ENCODE measurements around the gene TSSK6. TPM values are rescaled to one million over a fixed set of nuclear protein-coding genes. Genes with fewer than 3 reads are reported as not detected.
A peak's percentile ranks its signal among the peaks of the same experiment; 100 is the strongest.

The TSSK6 gene
- total and polyA plus RNA-seq, 2 donors = 1.2 to 3.0 TPM

GRCh38 chr19:19540715-19541515, 25.6 kb upstream of the TSSK6 start:
- DNase-seq (ENCODE audit: low read depth in 6 of 9, low spot score in 9 of 9) = peak in 3 of 9 donors; percentile 47 to 62 (median 56)
- no peaks in the 10 kb centered on the region for H3K36me3 ChIP-seq (ENCODE audit: control insufficient read depth in 2 of 2, insufficient read depth in 2 of 2, low read length in 1 of 2)
- H3K9me3 ChIP-seq (ENCODE audit: control insufficient read depth in 2 of 2, insufficient read depth in 1 of 2, low read length in 1 of 2) = peaks cover 3 to 40% of the 10 kb centered on the region in 2 donors
- H3K4me3 ChIP-seq (ENCODE audit: low read length in 2 of 2) = peak overlapping the region in 1 of 2 donors; percentile 10
- peaks cover 16 to 27% of the 10 kb centered on the region in 2 donors for H3K4me1 ChIP-seq (ENCODE audit: control insufficient read depth in 2 of 2, insufficient read depth in 2 of 2, low read length in 2 of 2)
- peaks cover 40 to 62% of the 10 kb centered on the region in 2 donors for H3K27me3 ChIP-seq (ENCODE audit: control insufficient read depth in 2 of 2, insufficient read depth in 1 of 2, low read length in 1 of 2)
- WGBS = 6% methylated on average over 45 of the region's 45 CpGs
- no peak overlapping the region for H3K27ac ChIP-seq (ENCODE audit: low read depth in 1 of 2, low read length in 1 of 2)

GRCh38 chr19:19540064-19540714, 24.8 kb upstream of the TSSK6 start:
- 13% methylated on average over 74 of the region's 74 CpGs for WGBS
- no peak overlapping the region for H3K27ac ChIP-seq (ENCODE audit: low read depth in 1 of 2, low read length in 1 of 2)
- no peaks in the 10 kb centered on the region for H3K36me3 ChIP-seq (ENCODE audit: control insufficient read depth in 2 of 2, insufficient read depth in 2 of 2, low read length in 1 of 2)
- H3K4me1 ChIP-seq (ENCODE audit: control insufficient read depth in 2 of 2, insufficient read depth in 2 of 2, low read length in 2 of 2) = peaks cover 16 to 27% of the 10 kb centered on the region in 2 donors
- peaks cover 3 to 34% of the 10 kb centered on the region in 2 donors for H3K9me3 ChIP-seq (ENCODE audit: control insufficient read depth in 2 of 2, insufficient read depth in 1 of 2, low read length in 1 of 2)
- peak overlapping the region in 1 of 2 donors; percentile 10 for H3K4me3 ChIP-seq (ENCODE audit: low read length in 2 of 2)
- H3K27me3 ChIP-seq (ENCODE audit: control insufficient read depth in 2 of 2, insufficient read depth in 1 of 2, low read length in 1 of 2) = peaks cover 40 to 64% of the 10 kb centered on the region in 2 donors
- peak in 8 of 9 donors; percentile 38 to 77 (median 62) for DNase-seq (ENCODE audit: low read depth in 6 of 9, low spot score in 9 of 9)

- Histone ChIP-seq H3K4me1 (ENCODE audit: control insufficient read depth in 2 of 2, insufficient read depth in 2 of 2, low read length in 2 of 2) (peaks cover 16 to 27% of the 10 kb centered on the region in 2 donors), H3K9me3 (ENCODE audit: control insufficient read depth in 2 of 2, insufficient read depth in 1 of 2, low read length in 1 of 2) (peaks cover 1 to 29% of the 10 kb centered on the region in 2 donors), H3K27me3 (ENCODE audit: control insufficient read depth in 2 of 2, insufficient read depth in 1 of 2, low read length in 1 of 2) (peaks cover 40 to 64% of the 10 kb centered on the region in 2 donors)
Observed at GRCh38 chr19:19539698-19540063, 24.3 kb upstream of the TSSK6 start.

GRCh38 chr19:19538785-19539166, 23.4 kb upstream of the TSSK6 start:
- H3K4me1 ChIP-seq (ENCODE audit: control insufficient read depth in 2 of 2, insufficient read depth in 2 of 2, low read length in 2 of 2) = peaks cover 16 to 27% of the 10 kb centered on the region in 2 donors
- H3K9me3 ChIP-seq (ENCODE audit: control insufficient read depth in 2 of 2, insufficient read depth in 1 of 2, low read length in 1 of 2) = peaks cover 1 to 20% of the 10 kb centered on the region in 2 donors
- WGBS = 43% methylated on average over 7 of the region's 7 CpGs
- no peak for DNase-seq (ENCODE audit: low read depth in 6 of 9, low spot score in 9 of 9)
- no peak overlapping the region for H3K27ac ChIP-seq (ENCODE audit: low read depth in 1 of 2, low read length in 1 of 2)
- peaks cover 40 to 64% of the 10 kb centered on the region in 2 donors for H3K27me3 ChIP-seq (ENCODE audit: control insufficient read depth in 2 of 2, insufficient read depth in 1 of 2, low read length in 1 of 2)
- H3K4me3 ChIP-seq (ENCODE audit: low read length in 2 of 2) = no peak overlapping the region
- no peaks in the 10 kb centered on the region for H3K36me3 ChIP-seq (ENCODE audit: control insufficient read depth in 2 of 2, insufficient read depth in 2 of 2, low read length in 1 of 2)

More at GRCh38 chr19:19539698-19540063, 24.3 kb upstream of the TSSK6 start:
- DNase-seq (ENCODE audit: low read depth in 6 of 9, low spot score in 9 of 9) = no peak
- H3K27ac ChIP-seq (ENCODE audit: low read depth in 1 of 2, low read length in 1 of 2) = no peak overlapping the region
- H3K36me3 ChIP-seq (ENCODE audit: control insufficient read depth in 2 of 2, insufficient read depth in 2 of 2, low read length in 1 of 2) = no peaks in the 10 kb centered on the region
- 41% methylated on average over 19 of the region's 19 CpGs for WGBS
- no peak overlapping the region for H3K4me3 ChIP-seq (ENCODE audit: low read length in 2 of 2)

- 8% methylated on average over 56 of the region's 56 CpGs for WGBS
- DNase-seq (ENCODE audit: low read depth in 6 of 9, low spot score in 9 of 9) = peak in 2 of 9 donors; percentile 46 to 47
- Histone ChIP-seq H3K27me3 (ENCODE audit: control insufficient read depth in 2 of 2, insufficient read depth in 1 of 2, low read length in 1 of 2) (peaks cover 40 to 64% of the 10 kb centered on the region in 2 donors), H3K4me3 (ENCODE audit: low read length in 2 of 2) (peak within 1 kb of the TSS in 1 of 2 donors; percentile 31), H3K27ac (ENCODE audit: low read depth in 1 of 2, low read length in 1 of 2) (no peak within 1 kb of the TSS), H3K9me3 (ENCODE audit: control insufficient read depth in 2 of 2, insufficient read depth in 1 of 2, low read length in 1 of 2) (peaks cover 0 to 19% of the 10 kb centered on the region in 2 donors), H3K4me1 (ENCODE audit: control insufficient read depth in 2 of 2, insufficient read depth in 2 of 2, low read length in 2 of 2) (peaks cover 16 to 32% of the 10 kb centered on the region in 2 donors), H3K36me3 (ENCODE audit: control insufficient read depth in 2 of 2, insufficient read depth in 2 of 2, low read length in 1 of 2) (no peaks in the 10 kb centered on the region)
Observed at GRCh38 chr19:19538061-19538784, 22.9 kb upstream of the TSSK6 start, which contains the start of gene CILP2. Gene CILP2 (plus strand): TSS chr19:19538265. CDS start chr19:19538350, 85 bp downstream.

GRCh38 chr19:19537075-19538048, 22.0 kb upstream of the TSSK6 start:
- WGBS = 55% methylated on average over 59 of the region's 59 CpGs

GRCh38 chr19:19535311-19536191, 20.2 kb upstream of the TSSK6 start:
- H3K9me3 ChIP-seq (ENCODE audit: control insufficient read depth in 2 of 2, insufficient read depth in 1 of 2, low read length in 1 of 2) = peaks cover 0 to 11% of the 10 kb centered on the region in 2 donors
- peaks cover 30 to 45% of the 10 kb centered on the region in 2 donors for H3K27me3 ChIP-seq (ENCODE audit: control insufficient read depth in 2 of 2, insufficient read depth in 1 of 2, low read length in 1 of 2)
- DNase-seq (ENCODE audit: low read depth in 6 of 9, low spot score in 9 of 9) = no peak
- H3K36me3 ChIP-seq (ENCODE audit: control insufficient read depth in 2 of 2, insufficient read depth in 2 of 2, low read length in 1 of 2) = no peaks in the 10 kb centered on the region
- no peak overlapping the region for H3K4me3 ChIP-seq (ENCODE audit: low read length in 2 of 2)
- WGBS = 97% methylated on average over 34 of the region's 34 CpGs
- H3K27ac ChIP-seq (ENCODE audit: low read depth in 1 of 2, low read length in 1 of 2) = no peak overlapping the region
- peaks cover 9 to 34% of the 10 kb centered on the region in 2 donors for H3K4me1 ChIP-seq (ENCODE audit: control insufficient read depth in 2 of 2, insufficient read depth in 2 of 2, low read length in 2 of 2)

More at GRCh38 chr19:19537075-19538048, 22.0 kb upstream of the TSSK6 start:
- DNase-seq (ENCODE audit: low read depth in 6 of 9, low spot score in 9 of 9) = no peak
- H3K9me3 ChIP-seq (ENCODE audit: control insufficient read depth in 2 of 2, insufficient read depth in 1 of 2, low read length in 1 of 2) = peaks cover 0 to 19% of the 10 kb centered on the region in 2 donors
- peaks cover 40 to 63% of the 10 kb centered on the region in 2 donors for H3K27me3 ChIP-seq (ENCODE audit: control insufficient read depth in 2 of 2, insufficient read depth in 1 of 2, low read length in 1 of 2)
- no peak overlapping the region for H3K27ac ChIP-seq (ENCODE audit: low read depth in 1 of 2, low read length in 1 of 2)
- H3K36me3 ChIP-seq (ENCODE audit: control insufficient read depth in 2 of 2, insufficient read depth in 2 of 2, low read length in 1 of 2) = no peaks in the 10 kb centered on the region
- no peak overlapping the region for H3K4me3 ChIP-seq (ENCODE audit: low read length in 2 of 2)
- H3K4me1 ChIP-seq (ENCODE audit: control insufficient read depth in 2 of 2, insufficient read depth in 2 of 2, low read length in 2 of 2) = peaks cover 19 to 41% of the 10 kb centered on the region in 2 donors

Data from thymus (tissue), 11 donors.